Immature natural killer cell (primary cell): ENCODE measurements around the gene RIMBP2. TPM values are rescaled to one million over a fixed set of nuclear protein-coding genes. Genes with fewer than 3 reads are reported as not detected.

Source experiments
- DNase-seq, 3 donors: peaks; one replicate each; pipeline ENCODE4 v3.0.0; 2022; ENCODE audit warnings: mixed read lengths in 1 of 3
- H3K27ac Mint-ChIP-seq, 6 donors: one replicate each; pipeline ENCODE4 v1.8.0; 2020; ENCODE audit warnings: mixed read lengths in 6 of 6, mild to moderate bottlenecking in 5 of 6, inconsistent platforms in 4 of 6, moderate library complexity in 3 of 6
- H3K27me3 Mint-ChIP-seq, 3 donors: one replicate each; pipeline ENCODE4 v1.8.0; 2020 to 2021; ENCODE audit warnings: low read depth in 3 of 3, mild to moderate bottlenecking in 3 of 3, mixed read lengths in 3 of 3, moderate library complexity in 3 of 3, inconsistent platforms in 1 of 3
- H3K36me3 Mint-ChIP-seq, 3 donors: one replicate each; pipeline ENCODE4 v1.8.0; 2020; ENCODE audit warnings: mixed read lengths in 3 of 3, inconsistent platforms in 2 of 3, mild to moderate bottlenecking in 2 of 3
- H3K4me1 Mint-ChIP-seq, 2 donors: one replicate each; pipeline ENCODE4 v1.8.0; 2020; ENCODE audit warnings: inconsistent platforms in 2 of 2, mild to moderate bottlenecking in 2 of 2, mixed read lengths in 2 of 2, moderate library complexity in 1 of 2
- H3K4me3 Mint-ChIP-seq, 5 donors: one replicate each; pipeline ENCODE4 v1.8.0; 2020; ENCODE audit warnings: mild to moderate bottlenecking in 5 of 5, mixed read lengths in 5 of 5, inconsistent platforms in 3 of 5, moderate library complexity in 3 of 5
- H3K9me3 Mint-ChIP-seq, 6 donors: one replicate each; pipeline ENCODE4 v1.8.0; 2020; ENCODE audit warnings: mild to moderate bottlenecking in 6 of 6, mixed read lengths in 6 of 6, inconsistent platforms in 4 of 6, moderate library complexity in 3 of 6
- polyA plus RNA-seq, 3 donors: library from polyadenylated mRNA; unstranded; fragments of 300-500 nt; fragmentation: Illumina TruSeq; gene quantifications; one replicate each; pipeline ENCODE4 v1.2.3, GENCODE V29; 2021

The RIMBP2 gene
- polyA plus RNA-seq, 3 donors from 2014 or later = not detected

DNA sequence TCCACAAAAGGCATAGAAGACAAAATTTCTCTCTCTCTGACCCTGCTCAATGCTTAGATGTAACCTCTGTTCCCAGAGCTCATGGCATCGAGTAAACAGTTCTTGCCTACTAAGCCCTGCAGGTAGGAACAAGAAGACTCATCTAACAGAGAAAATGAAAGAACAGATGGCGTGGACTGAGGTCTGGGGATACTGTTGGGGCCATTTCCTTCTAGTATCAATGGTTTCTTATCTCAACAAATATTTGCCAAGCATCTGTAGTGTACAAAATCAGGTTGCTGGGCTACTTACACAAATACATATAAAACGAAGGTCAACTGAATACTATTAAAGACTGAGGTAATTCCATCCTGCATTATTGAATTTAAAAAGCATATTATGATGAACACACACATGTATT, 93.3 kb downstream of the RIMBP2 start:
- H3K27ac Mint-ChIP-seq = no peak overlapping the region
- no peaks in the 10 kb centered on the region for H3K4me1 Mint-ChIP-seq
- peaks cover 0 to 5% (median 0%) of the 10 kb centered on the region in 6 donors for H3K9me3 Mint-ChIP-seq
- DNase-seq = no peak
- H3K27me3 Mint-ChIP-seq = peaks cover 0 to 3% (median 2%) of the 10 kb centered on the region in 3 donors
- no peaks in the 10 kb centered on the region for H3K36me3 Mint-ChIP-seq
- no peak overlapping the region for H3K4me3 Mint-ChIP-seq

DNA sequence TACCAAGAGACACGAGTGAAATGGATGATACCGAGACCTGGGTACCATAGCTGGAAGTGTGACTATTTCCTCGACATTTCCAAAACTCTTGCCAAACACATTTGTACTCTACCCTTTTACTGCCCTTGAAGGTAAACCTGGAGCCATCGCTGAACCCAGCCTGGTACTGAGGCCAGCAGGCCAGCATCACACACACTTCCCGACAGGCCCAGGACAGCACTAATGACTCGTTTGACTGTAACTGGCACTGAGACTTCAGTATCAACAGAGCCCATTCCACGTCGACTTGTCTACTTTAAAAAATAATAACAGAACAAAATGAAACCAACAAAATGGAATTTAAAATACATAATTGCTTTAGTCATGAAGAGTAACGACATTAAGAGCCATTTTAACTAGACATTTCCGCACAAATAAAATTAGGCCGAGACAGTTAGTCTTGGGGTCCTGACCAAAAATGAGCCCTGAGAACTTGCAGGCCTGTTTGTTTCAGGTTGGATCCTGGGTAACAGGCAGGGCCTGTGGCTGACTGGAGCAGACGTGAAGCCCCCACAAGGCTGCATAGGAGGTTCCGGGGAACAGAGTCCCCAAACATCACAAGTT, 94.3 kb downstream of the RIMBP2 start:
- Mint-ChIP-seq H3K27me3 (peaks cover 0 to 3% (median 2%) of the 10 kb centered on the region in 3 donors), H3K27ac (no peak overlapping the region), H3K9me3 (peaks cover 0 to 5% (median 0%) of the 10 kb centered on the region in 6 donors), H3K4me1 (no peaks in the 10 kb centered on the region), H3K4me3 (no peak overlapping the region), H3K36me3 (no peaks in the 10 kb centered on the region)
- DNase-seq = no peak

DNA sequence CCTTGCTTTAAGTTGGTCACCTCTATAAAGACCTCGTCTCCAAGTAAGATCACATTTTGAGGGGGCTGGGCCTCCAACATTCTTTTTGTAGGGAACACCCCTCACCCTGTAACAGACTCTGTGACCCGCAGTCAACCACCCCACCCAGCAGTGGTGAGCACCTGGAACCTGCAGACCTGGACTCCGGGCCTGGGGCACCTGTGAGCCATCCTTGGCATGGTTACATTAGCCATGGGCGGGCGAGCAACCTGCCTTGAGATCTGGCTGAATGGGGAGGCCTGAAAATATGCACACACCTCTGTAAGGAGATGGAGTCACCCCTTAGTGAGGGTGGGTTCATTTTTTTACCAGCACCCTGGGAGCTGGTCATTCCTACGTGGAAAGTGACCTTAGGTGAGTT, 95.3 kb downstream of the RIMBP2 start:
- peaks cover 0 to 5% (median 0%) of the 10 kb centered on the region in 6 donors for H3K9me3 Mint-ChIP-seq
- DNase-seq = no peak
- H3K27me3 Mint-ChIP-seq = peaks cover 0 to 3% (median 2%) of the 10 kb centered on the region in 3 donors
- no peak overlapping the region for H3K27ac Mint-ChIP-seq
- no peaks in the 10 kb centered on the region for H3K36me3 Mint-ChIP-seq
- H3K4me3 Mint-ChIP-seq = no peak overlapping the region
- no peaks in the 10 kb centered on the region for H3K4me1 Mint-ChIP-seq

DNA sequence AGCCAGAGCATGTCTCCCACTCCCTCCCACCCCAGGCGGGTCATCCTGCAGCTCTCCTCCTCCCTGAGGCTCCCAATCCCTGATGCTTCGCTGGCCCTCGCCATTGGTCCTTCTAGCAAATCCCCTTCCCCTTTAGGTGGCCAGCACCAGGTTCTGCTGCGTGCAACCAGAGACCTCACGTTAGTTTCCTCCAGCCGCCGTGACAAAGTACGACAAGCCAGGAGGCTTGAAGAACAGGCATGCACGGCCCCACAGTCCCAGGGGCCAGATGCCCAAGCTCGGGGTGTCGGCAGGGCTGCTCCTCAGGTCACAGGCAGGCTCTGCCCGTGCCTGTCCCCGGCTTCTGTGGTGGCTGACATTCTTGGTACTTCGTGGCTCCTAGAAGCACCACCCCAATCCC, 95.8 kb downstream of the RIMBP2 start:
- peaks cover 0 to 3% (median 2%) of the 10 kb centered on the region in 3 donors for H3K27me3 Mint-ChIP-seq
- H3K4me1 Mint-ChIP-seq = no peaks in the 10 kb centered on the region
- peaks cover 0 to 2% (median 0%) of the 10 kb centered on the region in 6 donors for H3K9me3 Mint-ChIP-seq
- no peak overlapping the region for H3K27ac Mint-ChIP-seq
- no peak for DNase-seq
- H3K36me3 Mint-ChIP-seq = no peaks in the 10 kb centered on the region
- H3K4me3 Mint-ChIP-seq = no peak overlapping the region

DNA sequence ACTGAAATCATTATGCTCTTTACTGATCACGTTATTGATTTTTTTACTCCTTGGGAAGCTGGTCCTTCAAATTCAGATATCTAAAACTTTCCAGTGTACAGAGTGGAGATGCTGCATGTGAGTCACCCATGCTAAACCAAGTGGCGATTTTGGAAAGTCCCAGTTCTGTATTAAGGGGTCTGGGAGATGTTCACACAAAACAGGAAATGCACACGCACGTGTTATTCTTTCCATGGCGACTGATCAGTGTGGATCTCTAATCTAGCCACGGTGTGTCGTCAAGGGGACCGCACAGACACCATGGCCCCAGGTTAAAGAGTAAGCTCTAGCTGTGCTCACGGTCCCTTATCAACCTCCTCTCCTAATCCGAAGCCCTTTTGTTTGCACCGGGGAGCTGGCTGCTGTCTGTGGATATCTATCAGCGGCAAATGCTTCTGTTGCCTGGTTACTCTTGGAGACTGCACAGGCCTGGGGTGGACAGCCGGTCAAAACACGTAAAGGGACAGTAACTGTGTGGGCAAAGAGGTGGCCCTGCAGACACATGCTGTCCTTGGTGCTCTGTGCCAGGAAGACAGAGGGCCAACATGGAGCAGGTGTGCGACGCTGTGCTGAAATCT, 96.6 kb downstream of the RIMBP2 start:
- peaks cover 0 to 2% (median 0%) of the 10 kb centered on the region in 6 donors for H3K9me3 Mint-ChIP-seq
- H3K27ac Mint-ChIP-seq = no peak overlapping the region
- no peak for DNase-seq
- no peak overlapping the region for H3K4me3 Mint-ChIP-seq
- H3K27me3 Mint-ChIP-seq = peaks cover 0 to 3% (median 2%) of the 10 kb centered on the region in 3 donors
- H3K4me1 Mint-ChIP-seq = no peaks in the 10 kb centered on the region
- no peaks in the 10 kb centered on the region for H3K36me3 Mint-ChIP-seq

DNA sequence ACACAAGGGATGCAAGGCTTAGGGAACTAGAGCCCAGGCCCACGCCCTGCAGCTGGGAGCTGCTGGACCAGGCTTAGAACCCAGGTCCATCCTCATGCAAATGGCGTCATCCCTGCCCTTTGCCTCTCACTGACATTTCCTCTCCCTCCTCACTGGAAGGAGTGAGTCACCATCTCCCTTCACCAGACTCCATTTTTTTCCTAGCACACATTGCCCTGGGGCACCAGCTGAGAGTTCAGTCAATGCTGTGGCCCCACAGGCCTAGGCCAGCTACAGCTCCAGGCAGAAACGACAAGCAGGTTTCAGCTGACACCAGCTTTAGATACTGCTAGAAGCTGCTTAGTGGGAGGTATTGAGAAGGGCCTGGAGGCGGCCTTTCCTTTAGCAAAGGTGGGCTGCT, 98.9 kb downstream of the RIMBP2 start:
- peaks cover 0 to 5% (median 0%) of the 10 kb centered on the region in 3 donors for H3K27me3 Mint-ChIP-seq
- no peaks in the 10 kb centered on the region for H3K9me3 Mint-ChIP-seq
- DNase-seq = no peak
- no peaks in the 10 kb centered on the region for H3K36me3 Mint-ChIP-seq
- H3K4me3 Mint-ChIP-seq = no peak overlapping the region
- H3K27ac Mint-ChIP-seq = no peak overlapping the region
- no peaks in the 10 kb centered on the region for H3K4me1 Mint-ChIP-seq

DNA sequence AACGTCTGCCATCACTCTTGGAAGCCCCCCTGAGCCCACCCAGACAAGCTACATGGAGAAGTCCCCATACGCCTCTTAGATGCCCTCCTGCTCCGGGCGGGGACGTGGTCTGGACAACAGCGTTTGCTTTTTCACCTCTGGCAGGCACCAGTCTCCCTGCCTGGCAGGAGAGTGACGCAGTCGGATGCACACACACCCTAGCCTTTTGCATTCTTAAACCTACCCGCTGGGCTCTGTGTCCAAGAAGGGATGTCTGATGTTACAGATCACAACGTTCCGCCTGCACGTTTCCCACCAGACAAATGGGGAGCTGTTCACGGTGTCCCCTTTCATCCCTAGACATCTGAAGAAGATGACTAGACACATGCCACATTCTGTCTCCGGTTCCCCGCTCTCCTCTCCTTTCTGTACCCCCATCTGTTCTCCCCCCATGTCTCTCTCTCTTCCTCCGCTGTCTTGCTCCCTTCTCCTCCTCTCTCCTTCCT, 100.2 kb downstream of the RIMBP2 start:
- Mint-ChIP-seq H3K27ac (no peak overlapping the region), H3K9me3 (no peaks in the 10 kb centered on the region), H3K4me1 (no peaks in the 10 kb centered on the region), H3K36me3 (no peaks in the 10 kb centered on the region), H3K4me3 (no peak overlapping the region), H3K27me3 (peaks cover 0 to 5% (median 0%) of the 10 kb centered on the region in 3 donors)
- DNase-seq = no peak

DNA sequence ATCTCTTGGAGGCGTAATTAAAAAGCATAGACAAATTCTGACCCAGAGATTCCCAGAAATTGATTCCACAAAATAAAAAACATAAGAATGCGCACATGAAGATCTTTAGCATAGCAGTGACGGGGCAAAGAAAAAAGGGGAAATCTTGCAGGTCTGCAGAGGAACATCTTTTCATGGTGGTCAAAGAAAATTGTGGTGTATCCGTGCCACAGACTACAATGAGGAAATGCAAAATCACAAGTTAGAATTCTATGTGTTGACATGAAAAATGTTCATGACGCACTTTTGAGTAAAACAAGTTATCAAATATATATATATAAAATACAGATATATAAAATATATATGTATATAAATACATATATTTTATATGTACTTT, 101.6 kb downstream of the RIMBP2 start:
- H3K4me3 Mint-ChIP-seq = no peak overlapping the region
- no peaks in the 10 kb centered on the region for H3K36me3 Mint-ChIP-seq
- H3K27me3 Mint-ChIP-seq = peaks cover 0 to 3% (median 0%) of the 10 kb centered on the region in 3 donors
- no peak for DNase-seq
- H3K9me3 Mint-ChIP-seq = no peaks in the 10 kb centered on the region
- H3K4me1 Mint-ChIP-seq = no peaks in the 10 kb centered on the region
- H3K27ac Mint-ChIP-seq = no peak overlapping the region

DNA sequence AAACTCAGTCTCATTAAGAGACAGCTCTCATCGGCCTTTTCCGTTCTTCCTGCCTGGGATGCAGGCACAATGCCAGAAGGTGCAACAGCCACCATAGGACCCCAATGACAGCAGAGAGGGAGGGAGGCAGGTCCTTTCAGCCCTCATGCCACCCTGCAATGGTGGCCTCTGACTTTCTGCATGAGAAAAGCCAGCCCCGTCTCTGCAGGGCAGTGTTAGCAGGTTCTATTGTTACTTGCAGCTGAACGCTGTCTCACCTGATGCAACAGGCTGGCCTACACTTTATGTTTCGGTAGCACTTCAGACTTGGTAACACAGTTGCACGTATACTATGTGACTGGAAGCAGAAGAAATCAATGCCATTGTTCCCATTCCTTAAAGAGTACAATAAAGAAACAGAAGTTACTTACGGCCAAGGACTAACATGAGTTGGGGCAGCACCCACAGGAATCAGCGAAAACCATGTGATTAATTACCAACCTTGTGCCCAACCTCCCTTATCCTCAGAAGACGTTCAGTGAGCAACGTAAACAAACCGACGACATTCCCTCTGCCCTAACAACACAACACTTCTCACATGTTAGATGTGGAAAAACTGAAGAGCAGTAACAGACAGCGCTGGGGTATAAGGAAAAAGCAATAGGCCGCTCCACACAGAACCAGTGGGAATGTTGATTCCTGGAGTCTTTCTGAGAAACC, 102.1 kb downstream of the RIMBP2 start:
- Mint-ChIP-seq H3K27ac (no peak overlapping the region), H3K4me1 (no peaks in the 10 kb centered on the region), H3K4me3 (no peak overlapping the region), H3K9me3 (no peaks in the 10 kb centered on the region), H3K27me3 (peaks cover 0 to 3% (median 2%) of the 10 kb centered on the region in 3 donors), H3K36me3 (no peaks in the 10 kb centered on the region)
- no peak for DNase-seq

DNA sequence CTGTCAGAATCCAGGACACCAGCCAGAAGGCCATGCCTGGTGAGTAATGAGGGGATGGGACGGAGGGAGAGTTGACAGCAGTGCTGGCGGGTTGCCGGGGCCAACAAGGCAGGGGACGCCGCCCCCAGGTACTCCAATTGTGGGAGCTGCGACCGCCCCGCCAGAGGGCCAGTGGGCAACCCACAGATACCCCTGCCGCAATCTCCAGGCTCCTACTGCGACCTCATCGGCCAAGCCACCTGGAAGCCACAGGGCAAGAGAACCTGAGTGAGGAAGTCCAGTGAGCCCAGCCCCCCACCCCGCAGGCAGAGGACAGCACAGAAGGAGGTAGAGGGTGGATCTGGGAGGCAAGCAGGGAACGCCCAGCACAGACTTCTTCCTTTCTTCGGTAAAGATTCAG, 103.0 kb downstream of the RIMBP2 start:
- peaks cover 0 to 3% (median 2%) of the 10 kb centered on the region in 3 donors for H3K27me3 Mint-ChIP-seq
- no peaks in the 10 kb centered on the region for H3K36me3 Mint-ChIP-seq
- H3K27ac Mint-ChIP-seq = no peak overlapping the region
- no peak overlapping the region for H3K4me3 Mint-ChIP-seq
- no peaks in the 10 kb centered on the region for H3K9me3 Mint-ChIP-seq
- no peaks in the 10 kb centered on the region for H3K4me1 Mint-ChIP-seq
- no peak for DNase-seq

DNA sequence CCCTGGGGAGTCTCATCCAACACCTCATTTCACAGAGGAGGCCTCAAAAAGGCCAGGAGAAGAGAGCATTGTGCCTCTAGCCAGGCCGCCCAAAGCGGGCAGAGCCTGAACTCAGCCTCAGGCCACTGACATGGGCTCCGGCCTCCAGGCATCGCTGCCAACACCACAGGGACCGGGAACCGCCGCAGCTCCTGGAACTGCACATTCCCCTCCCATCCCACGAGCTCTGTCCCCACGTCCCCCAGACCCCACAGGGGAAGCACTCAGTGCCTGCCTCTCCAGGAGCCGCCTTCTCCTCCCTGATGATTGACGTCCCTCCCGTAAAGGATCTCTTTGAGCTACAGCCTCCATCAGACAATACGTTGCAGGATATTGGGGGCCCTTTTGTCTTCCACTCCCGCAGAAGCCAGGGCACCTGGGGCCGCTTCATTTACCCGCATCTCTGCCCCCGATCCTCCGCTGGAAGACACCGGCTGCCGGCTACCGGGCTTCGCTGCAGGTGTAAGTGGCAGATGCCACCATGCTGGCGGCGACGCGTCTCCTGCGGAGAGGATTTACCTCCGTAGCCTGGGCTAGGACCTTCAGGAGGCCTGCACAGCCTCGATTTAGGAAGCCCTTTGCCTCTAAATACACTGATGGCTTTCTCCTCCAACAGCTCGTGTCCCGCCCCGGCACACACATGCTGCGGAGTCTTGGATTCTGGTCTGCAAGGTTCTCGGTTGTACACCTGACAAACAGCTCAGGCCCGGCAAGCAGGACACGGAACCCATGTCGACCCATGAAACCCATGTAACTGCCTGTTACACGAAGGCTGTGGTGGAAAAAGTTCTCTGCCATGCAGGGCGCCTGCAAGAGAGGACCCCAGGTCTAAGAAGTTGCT, 104.8 kb downstream of the RIMBP2 start:
- Mint-ChIP-seq H3K4me3 (no peak overlapping the region), H3K4me1 (no peaks in the 10 kb centered on the region), H3K36me3 (no peaks in the 10 kb centered on the region), H3K27ac (no peak overlapping the region), H3K27me3 (peaks cover 0 to 2% (median 2%) of the 10 kb centered on the region in 3 donors), H3K9me3 (no peaks in the 10 kb centered on the region)
- DNase-seq = no peak

DNA sequence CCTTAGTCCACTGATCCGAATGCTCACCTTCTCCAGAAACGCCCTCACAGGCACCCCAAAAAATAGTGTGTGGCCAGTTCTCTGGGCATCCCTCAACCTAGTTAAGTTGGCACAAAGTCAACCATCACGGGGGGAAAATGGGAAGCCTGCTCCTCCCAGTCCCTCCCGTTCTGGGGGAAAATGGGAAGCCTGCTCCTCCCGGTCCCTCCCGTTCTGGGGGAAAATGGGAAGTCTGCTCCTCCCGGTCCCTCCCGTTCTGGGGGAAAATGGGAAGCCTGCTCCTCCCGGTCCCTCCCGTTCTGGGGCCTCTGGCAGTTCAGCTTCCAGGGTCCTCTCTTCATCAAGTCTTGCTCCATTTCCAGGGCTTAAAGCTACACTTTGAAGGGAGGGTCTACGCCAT, 106.1 kb downstream of the RIMBP2 start:
- H3K9me3 Mint-ChIP-seq = no peaks in the 10 kb centered on the region
- no peak for DNase-seq
- no peaks in the 10 kb centered on the region for H3K4me1 Mint-ChIP-seq
- H3K27me3 Mint-ChIP-seq = peaks cover 0 to 2% (median 2%) of the 10 kb centered on the region in 3 donors
- H3K36me3 Mint-ChIP-seq = no peaks in the 10 kb centered on the region
- no peak overlapping the region for H3K27ac Mint-ChIP-seq
- H3K4me3 Mint-ChIP-seq = no peak overlapping the region

DNA sequence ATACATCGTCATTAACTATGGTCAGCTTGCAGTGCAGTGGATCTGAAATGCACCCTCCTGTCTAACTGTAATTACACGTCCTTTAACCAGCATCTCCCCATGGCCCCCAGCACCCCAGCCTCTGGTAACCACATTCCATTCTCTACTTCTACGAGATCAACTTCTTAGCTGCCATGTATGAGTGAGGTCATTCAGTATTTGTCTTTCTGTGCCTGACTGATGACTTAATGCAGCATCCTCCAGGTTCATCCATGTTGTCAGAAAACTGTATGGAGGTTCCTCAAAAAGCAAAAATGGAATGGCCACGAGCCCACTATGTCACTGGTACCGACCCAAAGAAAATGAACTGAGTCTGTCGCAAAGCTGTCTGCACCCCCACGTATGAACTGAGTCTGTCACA, 107.3 kb downstream of the RIMBP2 start:
- no peaks in the 10 kb centered on the region for H3K9me3 Mint-ChIP-seq
- DNase-seq = no peak
- no peak overlapping the region for H3K27ac Mint-ChIP-seq
- H3K4me3 Mint-ChIP-seq = no peak overlapping the region
- H3K4me1 Mint-ChIP-seq = no peaks in the 10 kb centered on the region
- peaks cover 2% of the 10 kb centered on the region in 3 donors for H3K27me3 Mint-ChIP-seq
- no peaks in the 10 kb centered on the region for H3K36me3 Mint-ChIP-seq
